Stimulated activated CD8-positive, alpha-beta memory T cell treated with anti-CD3 and anti-CD28 coated beads, Interleukin-15, amount 100 ng/mL, for 48 hours (primary cell): Measurements from ENCODE around the gene PLEKHO2.
A peak's percentile ranks its signal among the peaks of the same experiment; 100 is the strongest.

Experiments used
- DNase-seq, 2 donors: peaks; one replicate each; pipeline ENCODE4 v3.0.0-alpha.2; 2020; ENCODE audit warnings: low read depth in 2 of 2

PLEKHO2 gene

DNA sequence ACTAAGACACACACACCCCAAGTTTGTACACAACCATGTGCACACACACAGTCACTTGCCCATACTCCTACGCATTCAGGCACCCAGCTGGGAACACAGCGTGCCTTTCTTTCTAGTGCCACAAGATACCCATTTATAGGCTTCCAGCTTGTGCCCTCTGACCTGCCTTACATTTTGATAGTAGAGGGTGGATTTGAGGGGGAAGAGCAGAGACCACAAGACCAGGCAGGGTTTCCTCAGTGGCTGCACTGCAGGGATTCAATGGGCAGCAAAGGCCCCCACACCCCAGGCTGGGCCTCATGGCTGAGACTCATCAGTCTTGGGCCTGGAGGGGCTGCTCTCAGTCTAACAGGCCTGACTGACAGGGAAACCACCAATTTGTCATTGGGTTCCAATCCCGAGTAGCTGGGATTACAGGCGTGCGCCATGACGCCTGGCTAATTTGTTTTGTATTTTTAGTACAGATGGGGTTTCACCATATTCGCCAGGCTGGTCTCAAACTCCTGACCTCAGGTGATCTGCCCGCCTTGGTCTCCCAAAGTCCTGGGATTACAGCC is 51.2 kb downstream of the PLEKHO2 start:
- DNase-seq: no peak

DNA sequence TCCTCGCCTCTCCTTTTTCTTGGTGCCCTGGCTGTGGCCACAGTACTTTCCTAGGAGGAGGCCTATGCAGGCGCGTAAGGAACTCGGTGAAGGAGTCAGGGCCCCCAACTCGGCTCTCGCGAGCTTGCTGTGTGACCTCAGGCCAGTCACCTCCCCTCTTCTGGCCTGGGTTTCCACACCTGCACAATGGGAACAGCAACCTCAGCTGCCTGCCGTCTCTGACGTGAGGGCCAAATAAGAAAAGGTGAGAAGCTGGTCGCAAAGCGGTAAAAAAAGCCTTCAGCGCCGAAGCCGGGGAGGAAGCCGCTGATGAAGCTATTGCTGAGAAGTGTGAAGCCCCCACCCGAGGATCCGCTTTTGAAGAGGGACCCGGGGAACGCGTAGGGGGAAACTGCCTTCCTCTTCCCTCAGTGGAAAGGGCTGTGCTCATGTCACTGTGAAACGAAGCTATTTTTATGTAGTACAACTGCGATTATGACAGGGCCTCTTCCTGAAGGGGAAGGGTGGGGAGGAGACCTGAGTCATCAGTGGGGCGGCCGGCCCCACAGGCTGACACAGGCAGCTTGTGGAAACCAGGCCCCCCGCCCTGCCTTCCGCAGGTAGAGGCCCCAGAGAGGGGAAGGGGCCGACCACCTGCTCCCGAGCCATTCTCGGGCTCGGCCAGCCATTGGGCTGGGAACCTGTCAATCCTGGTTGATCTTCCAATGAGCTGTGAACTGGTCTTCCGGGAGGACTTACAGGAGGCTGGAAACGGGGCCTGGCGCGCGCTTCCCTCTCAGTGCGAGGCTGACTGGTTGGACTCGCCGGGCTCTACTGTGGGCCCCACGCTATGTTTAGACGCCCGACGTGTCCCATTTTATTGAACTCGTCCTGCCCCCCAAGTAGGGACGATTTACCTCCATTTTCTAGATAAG is 52.0 kb downstream of the PLEKHO2 start:
- peak; percentile 97 to 99 for DNase-seq

DNA sequence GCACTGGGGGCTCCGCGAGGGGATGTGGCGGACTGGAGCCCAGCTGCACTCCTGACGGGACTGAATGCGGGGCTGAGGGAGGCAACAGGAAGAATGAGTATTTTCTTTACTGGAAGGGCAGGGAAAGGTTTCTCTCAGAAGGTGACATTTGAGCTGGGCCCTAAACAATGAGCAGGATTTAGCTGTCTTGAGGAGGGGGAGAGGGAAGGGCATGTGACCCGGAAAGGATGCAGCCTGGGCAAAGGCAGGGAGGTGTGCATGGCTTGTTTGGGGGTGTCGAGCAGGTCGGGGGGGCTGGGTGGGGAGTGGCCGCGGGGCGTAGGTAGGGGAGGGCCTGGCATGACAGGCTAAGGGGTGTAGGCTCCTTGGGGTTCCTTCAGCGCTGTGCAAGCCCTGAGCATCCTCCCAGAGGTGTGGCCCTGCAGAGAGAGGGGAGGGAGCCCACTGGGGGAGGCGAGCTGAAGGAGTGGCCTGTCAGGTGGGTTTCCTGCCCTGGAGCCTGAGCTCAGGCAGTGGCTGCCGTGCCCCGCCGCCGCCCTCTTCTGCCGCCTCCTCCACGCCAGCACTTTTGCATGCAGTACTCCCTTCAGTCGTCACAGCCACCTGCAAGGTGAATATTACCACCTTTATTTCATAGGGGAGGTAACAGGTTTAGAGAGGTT is 52.8 kb downstream of the PLEKHO2 start:
- peak; percentile 69 to 70 for DNase-seq

DNA sequence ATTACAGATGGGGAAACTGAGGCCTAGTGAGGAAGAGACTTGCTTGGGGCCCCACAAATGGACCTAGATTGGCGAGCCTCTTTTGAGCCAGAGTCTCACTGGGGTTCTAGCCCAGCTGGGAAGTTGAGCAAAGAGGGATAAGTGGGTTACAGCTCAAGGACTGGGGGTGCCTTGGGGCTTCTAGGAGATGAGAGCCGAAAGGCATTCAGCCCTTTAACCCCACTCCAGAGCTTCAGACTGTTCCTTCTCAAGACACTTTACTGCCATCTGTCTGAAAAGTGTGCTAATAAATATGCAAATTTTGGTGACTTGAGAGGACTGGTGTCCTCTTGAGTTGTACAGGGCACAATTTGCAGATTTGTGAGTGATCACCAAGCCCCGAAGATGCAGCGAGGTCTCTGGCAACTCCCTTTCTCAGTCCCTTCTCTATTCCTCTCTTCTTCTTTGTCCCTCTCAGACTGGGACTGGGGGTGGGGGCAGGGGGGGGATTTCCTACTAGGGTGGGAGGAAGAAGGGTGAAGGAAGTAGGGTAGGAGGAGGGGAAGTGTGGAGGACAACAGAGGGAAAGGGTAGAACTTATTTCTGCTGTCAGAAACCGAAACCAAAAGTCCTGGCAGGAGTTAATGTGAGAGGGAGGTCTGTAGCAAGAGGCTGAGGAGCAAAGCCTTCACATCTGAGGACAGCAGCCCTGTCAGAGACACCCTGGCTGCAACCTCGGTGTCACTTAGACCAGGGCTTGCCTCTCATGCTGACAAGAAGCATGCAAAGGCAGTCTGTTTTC is 53.8 kb downstream of the PLEKHO2 start:
- DNase-seq: no peak

DNA sequence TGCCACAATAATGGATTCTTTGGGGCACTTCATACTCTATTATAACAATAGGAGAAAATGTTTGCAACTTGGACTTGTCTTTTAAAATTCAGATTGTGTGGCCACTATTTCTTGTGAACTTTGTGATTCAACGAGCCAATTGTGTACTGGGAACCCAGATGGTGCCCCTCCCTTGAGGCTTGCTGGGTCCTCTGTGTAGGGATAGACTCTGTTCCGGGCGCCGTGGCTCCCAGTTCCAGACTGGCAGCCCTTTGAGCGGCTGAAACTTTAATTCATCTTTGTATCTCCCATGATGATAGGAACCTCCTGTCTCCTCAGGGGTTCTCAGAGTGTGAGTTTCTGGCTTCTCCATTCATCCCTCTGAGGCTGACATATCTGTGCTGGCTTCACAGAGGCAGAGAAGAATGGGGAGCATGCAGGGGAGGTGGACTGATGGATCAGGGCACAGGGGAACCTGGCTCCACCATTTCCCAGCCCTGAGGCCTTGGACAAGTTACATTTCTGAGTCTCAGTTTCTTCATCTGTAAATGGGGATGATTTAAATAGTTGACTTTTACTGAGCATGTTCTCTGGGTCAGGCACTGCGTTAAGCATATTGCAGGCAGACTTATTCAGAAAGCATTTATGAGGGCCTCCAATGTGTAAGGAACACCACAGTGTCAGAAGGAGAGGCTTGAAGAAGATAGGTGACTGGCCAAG is 54.8 kb downstream of the PLEKHO2 start:
- no peak for DNase-seq

DNA sequence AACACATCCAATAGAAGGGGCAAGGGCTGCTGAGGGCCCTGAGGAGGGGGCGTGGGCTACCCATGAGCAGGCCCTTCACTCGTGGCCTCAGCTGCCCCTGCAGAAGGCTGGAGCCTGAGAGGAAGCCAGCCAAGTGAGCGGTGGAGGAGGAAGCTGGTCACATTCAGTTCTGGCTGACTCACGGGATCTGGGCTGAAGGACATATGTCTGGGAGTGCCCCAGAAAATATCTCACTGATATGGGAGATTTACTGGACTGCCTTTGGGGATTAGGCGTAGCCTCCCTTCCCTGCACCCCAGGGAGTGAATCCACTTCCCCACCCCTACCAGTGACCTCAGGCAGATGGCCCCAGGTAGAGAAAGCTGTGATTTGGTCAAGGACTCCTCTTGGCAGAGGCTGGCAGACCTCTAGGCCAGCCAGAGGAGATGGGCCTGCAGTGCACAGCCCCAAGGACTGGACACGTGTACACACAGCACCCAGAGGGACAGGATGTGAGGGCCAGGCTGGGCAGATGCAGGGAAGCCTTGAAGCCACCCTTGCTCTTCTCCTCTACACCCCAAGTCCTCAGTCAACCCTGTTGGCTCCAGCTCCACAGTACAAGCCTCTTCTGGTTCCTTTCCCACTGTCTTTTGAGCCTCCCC is 55.8 kb downstream of the PLEKHO2 start:
- no peak for DNase-seq

DNA sequence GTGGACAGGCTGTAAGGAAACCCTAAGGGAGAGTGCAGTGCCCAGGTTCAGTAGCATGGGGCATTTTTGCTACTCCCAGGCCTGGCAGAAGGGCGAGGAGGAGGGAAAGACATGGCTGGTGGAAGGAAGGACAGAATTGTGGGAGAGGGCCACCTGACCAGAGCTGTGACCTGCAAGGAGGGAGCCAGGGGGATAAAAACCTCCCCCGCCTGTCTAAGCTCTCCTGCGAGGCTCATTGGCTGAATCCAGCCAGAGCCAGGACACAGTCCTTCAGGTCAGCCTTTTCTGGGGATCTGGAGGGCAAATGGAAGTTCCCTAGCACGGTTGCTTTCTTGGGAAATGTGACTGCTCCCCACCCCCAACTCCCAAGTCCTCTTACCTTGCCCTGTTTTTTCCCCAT is 56.7 kb downstream of the PLEKHO2 start:
- no peak for DNase-seq

DNA sequence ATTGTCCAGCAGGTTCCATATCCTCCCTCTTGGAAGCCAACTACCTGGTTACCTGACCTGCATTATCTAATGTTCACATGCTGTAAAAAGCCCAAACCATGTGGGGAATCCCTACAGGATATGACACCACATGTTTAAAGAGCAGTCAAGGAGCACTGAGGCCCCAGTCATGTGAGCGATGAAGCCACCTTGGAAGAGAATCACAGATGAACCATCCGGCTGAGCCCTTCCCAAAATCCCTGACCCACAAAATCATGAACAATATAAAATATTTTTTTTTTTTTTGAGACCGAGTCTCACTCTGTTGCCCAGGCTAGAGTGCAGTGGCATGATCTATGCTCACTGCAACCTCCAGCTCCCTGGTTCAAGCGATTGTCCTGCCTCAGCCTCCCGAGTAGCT is 59.4 kb downstream of the PLEKHO2 start:
- DNase-seq: no peak

DNA sequence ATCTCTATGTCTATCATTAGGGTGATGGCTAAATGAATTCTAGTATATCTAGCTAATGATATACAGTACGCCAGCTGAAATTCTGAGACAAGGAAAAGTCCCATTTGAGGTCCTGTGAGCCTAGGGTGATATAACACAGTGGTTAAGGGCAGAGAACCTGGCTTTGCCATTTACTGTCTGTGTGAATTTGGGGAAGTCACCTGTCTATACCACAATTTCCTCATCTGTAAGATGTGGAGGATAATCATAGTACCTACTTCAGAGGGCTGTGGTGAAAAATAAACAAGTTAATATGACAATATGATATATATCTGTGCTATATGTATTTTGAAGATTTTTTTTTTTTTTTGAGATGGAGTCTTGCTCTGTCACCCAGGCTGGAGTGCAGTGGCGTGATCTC is 60.2 kb downstream of the PLEKHO2 start:
- no peak for DNase-seq

DNA sequence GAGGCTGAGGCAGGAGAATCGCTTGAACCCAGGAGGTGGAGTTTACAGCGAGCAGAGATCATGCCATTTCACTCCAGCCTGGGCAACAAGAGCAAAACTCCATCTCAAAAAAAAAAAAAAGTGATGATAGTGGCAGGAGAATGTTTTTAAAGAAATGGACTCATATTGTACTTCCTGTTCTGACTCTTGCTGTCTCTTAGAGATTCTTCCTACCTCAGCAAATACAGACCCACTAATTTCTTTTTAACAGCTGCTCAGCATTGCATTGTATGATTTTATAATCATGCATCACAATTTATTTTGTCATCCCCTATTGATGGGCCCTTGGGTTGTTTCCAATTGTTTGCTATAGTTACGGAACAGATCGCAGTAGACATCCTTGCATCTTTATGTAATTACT is 61.1 kb downstream of the PLEKHO2 start:
- no peak for DNase-seq

DNA sequence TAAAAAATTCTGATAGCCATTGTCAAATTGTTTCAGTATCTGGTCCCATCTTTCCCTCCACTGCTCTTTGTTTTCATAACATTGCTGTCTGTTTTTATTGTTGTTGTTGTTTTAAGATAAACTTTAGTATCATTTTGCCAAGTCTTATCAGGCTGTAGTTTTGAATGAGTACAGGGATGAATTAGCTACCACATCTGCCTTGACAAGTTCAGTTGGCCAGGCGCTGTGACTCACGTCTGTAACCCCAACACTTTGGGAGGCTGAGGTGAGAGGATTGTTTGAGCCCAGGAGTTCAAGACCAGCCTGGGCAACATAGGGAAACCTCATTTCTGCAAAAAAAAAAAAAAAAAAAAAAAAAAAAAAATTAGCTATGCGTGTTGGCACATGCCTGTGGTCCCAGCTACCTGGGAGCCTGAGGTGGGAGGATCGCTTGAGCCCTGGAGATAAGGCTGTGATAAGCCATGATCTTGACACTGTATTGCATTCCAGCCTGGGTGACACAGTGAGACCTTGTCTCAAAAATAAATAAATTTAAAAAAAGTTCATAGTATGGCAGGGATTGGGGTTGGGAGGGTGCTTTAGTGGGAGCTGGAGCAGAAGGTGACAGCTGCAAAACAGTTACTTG is 61.7 kb downstream of the PLEKHO2 start:
- no peak for DNase-seq

DNA sequence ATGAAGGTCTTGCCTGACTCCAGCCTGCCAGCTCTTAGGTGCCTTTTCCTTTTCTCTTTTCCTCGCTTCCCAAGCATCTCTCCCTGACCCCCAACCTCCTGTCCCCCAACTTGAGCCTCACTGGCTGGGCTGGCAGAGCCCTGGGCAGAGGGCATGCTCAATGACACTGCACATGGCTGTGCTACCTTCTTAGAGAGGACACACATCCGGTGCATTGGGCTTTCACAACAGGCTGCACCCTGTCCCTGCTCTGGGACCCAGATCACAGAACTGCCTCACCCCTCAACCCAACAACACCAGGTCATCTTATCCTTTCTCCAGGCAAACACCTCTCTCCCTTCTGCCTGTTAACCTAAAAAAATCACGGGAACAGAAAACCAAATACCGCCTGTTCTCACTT is 62.5 kb downstream of the PLEKHO2 start:
- no peak for DNase-seq

DNA sequence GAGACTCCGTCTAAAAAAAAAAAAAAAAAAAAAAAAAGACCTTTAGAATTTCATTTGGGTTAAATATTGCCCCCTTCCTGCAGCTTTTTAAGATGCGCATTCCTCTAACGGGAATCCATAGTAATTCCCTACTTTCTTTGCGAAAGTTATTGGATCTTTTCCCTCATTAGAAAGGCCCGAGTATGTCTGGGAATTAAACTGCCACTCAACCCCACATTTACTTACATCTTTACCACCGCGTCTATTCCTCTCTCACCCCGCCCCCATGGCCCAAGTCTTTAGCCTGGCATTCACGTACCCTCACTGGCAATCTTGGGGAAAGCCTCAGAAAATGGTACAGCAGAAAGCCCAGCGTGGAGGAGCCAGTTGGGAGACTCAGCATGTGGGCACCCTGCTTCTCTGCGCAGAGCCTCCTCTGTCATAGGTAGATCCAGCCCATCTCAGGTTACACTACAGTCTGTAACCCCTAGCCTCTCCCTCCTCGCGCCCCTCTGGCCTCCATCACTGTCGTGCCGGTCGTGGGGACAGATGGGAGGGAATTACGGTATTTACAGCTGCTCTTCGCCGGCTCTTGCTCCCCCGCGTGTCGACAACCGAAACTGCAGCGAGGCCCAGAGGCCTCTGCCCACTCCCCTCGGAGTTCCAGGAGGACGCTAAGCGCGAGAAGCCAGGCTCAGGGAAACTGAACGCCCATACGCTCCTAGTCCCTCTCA is 63.6 kb downstream of the PLEKHO2 start:
- peak; percentile 58 to 66 for DNase-seq

DNA sequence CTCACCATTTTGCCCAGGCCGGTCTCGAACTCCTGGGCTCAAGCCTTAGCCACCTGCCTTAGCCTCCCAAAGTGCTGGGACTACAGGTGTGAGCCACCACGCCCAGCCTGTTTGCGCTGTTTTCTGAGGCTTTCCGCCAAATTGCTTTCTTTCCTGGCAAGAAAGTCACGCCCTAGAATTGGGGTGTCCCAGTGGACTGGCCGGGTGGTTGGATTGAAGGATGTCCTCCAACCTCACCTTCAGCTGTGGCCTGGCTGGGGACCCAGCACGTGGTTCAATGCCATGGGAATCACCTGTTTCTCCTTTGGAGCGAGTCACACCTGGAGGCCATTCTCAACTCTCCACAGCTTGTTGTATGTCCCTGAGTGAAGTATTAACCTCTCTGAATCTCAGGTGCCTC is 64.2 kb downstream of the PLEKHO2 start:
- no peak for DNase-seq

DNA sequence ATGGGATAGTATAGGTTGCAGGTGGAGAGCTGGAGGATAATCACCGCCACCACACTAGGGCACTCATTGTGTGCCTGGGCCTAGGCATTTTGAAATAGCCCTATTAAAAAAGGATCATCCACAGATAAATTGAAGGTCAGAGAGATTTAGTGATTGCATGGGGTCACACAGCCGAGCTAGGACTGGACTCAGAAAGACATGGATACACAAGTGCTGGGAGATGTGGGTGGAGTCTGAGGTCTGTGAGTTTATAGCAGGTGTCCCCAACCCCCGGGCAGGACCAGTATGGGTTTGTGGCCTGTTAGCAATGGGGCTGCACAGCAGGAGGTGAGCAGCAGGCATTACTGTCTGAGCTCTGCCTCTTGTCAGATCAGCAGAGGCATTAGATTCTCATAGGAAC is 64.7 kb downstream of the PLEKHO2 start:
- no peak for DNase-seq

DNA sequence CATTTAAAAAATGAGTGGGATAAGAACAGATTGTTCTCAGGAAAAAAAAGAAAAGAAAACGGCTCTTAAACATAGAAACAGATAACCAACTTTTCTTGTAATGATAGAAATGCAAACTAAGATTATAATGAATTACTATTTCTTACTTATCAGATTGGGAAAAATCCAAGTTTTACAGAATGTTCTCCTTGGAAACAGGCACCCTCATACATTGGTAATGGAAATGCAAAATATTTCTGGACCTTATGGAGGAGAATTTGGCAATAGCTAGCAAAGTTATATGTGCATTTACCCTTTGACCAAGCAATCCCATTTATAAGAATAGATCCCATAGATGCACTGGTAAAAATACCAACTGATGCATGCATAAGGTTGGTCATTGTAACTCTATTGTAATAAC is 66.3 kb downstream of the PLEKHO2 start:
- DNase-seq: no peak

DNA sequence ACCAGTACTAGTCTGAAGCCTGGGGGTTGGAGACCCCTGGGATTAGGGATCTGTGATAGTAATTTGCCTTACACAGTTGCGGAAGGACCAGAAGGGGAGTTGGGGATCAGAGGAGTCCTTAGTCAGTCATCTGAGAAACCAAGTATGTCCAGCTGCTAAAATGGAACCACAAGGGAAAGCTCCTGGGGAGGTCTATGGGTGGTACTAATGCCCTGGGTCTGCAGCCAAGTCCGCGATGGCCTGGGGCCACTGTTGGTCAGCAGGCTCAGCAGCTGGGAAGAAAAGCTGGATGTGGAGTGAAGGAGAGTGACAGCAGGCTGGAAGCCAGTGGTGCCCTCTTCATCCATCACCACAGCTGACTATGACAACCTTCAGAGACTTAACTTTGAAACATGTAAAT is 67.8 kb downstream of the PLEKHO2 start:
- DNase-seq: no peak

DNA sequence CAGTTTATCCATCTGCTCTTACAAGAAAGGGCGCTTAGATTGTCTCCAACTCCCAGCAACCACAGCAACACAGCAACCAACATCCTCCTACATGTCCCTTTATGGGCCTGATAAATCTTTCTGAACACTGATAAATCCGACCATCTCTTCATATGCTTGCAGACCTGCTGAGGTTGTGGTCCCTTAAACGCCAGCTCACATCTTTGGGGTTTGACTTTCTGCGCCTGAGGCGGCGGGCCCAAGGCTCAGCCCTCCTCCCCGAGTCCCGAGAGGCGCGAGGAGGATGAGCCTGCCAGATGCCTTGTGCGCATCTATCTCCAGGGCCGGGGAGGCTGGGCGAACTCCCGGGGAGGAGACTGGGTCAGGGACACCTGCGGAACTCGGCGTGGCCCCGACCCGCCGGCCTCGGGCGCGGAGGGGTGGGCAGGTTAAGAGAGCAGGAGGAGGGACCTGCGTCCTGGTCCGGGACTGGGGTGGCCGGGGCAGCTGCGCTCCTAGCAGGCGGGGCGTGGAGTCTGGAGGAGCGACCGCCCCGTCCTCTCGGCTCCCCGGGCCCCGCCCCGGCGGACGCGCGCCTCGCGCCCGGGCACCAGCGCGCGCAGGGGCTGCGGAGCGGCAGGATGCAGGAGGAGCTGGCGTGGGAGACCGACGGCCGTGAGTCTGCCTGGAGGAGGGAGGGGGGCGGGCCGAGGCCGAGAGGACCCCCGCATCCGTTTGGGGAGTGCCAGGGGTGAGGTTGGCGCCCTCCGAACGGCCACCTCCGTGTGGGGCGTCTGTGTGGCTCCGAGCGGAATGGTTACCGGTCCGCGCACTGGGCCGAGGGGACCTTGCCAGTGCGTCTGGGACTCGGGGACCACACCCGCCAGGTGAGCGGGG is 69.8 kb downstream of the PLEKHO2 start, which contains the start of gene ANKDD1A:
ANKDD1A (plus strand) TSS at position 592 of the 876 bp plus-strand sequence; CDS start at position 621, 29 bp downstream.
- DNase-seq: peak in 1 of 2 donors; percentile 44
